K562 (cell line): ENCODE measurements around the gene HAL. TPM values are rescaled to one million over a fixed set of nuclear protein-coding genes. Genes with fewer than 3 reads are reported as not detected.

ENCODE experiments used
- ATAC-seq: fragments of 200-7000 bp; cut with Tn5 transposase; 3 replicates; pipeline ENCODE4 v1.9.1; 2020; ENCODE audit warnings: moderate library complexity
- BruUV-seq: library from RNA; stranded (reverse); fragments of 400-500 nt; replicated peaks from 2 replicates; lab custom pipeline; 2021; lab: Mats Ljungman, UMichigan
- CTCF ChIA-PET: fragments of 300-600 bp; formaldehyde crosslinking; extraction: SDS; loops from one replicate; lab custom pipeline; 2021; ENCODE audit warnings: low intra/inter-chr PET ratio; lab: Yijun Ruan, JAX
- POLR2A ChIA-PET: fragments of 300-600, 350-650 bp; sonication (Branson Sonifier 250); formaldehyde crosslinking; extraction: SDS; loops from one replicate; lab custom pipeline; 2021; ENCODE audit warnings: antibody characterized with exemption, inconsistent platforms; lab: Yijun Ruan, JAX
- DNase-seq, 4 experiments: peaks; one replicate each; pipeline versions ENCODE4 v3.0.0 to v3.0.0-alpha.2; 2011 to 2018; ENCODE audit warnings: low spot score in 3 of 4, mixed read lengths in 3 of 4; ENCODE audit errors: extremely low read depth in 1 of 4
- FAIRE-seq: peaks from 2 replicates; lab custom pipeline; 2011; peaks lifted over from hg19 to GRCh38; lab: Jason Lieb, UNC
- H2AFZ ChIP-seq: 2 replicates; pipeline ENCODE4 v1.6.0; 2011; ENCODE audit warnings: low read depth, low read length, control low read depth, inconsistent platforms
- H3K27ac ChIP-seq: fragments of 200-600 bp; 3 replicates; pipeline ENCODE4 v1.8.0; 2011; ENCODE audit warnings: low read depth, mild to moderate bottlenecking, control low read depth, inconsistent platforms, low read length, moderate library complexity, mixed read lengths; ENCODE audit errors: extremely low read depth
- H3K27me3 ChIP-seq, 2 experiments: fragments of 300-600 bp in 1 of 2; 2 replicates in 1 of 2; 3 replicates in 1 of 2; pipeline versions ENCODE4 v1.6.0 to v1.8.0; 2011; ENCODE audit warnings: inconsistent platforms in 2 of 2, low read length in 2 of 2, mild to moderate bottlenecking in 1 of 2, mixed read lengths in 1 of 2, moderate library complexity in 1 of 2; ENCODE audit not compliant: control insufficient read depth in 2 of 2, insufficient read depth in 2 of 2
- H3K36me3 ChIP-seq: fragments of 300-600 bp; 3 replicates; pipeline ENCODE4 v1.8.0; 2011; ENCODE audit warnings: mild to moderate bottlenecking, low read length, inconsistent platforms; ENCODE audit not compliant: control insufficient read depth, insufficient read depth
- H3K4me1 ChIP-seq, 2 experiments: fragments of 200-600 bp in 1 of 2; replicated peaks in 1 of 2; 2 replicates in 1 of 2; 3 replicates in 1 of 2; pipeline versions ENCODE4 v1.5.1 to v1.8.0; 2011; ENCODE audit warnings: inconsistent platforms in 2 of 2, low read length in 2 of 2, mild to moderate bottlenecking in 1 of 2, mixed read lengths in 1 of 2, moderate library complexity in 1 of 2; ENCODE audit not compliant: control insufficient read depth in 2 of 2, insufficient read depth in 2 of 2
- H3K4me2 ChIP-seq: 2 replicates; pipeline ENCODE4 v1.6.1; 2011; ENCODE audit warnings: low read length, control low read depth, inconsistent platforms, mixed read lengths; ENCODE audit not compliant: insufficient read depth
- H3K4me3 ChIP-seq: fragments of 200-600 bp; sonication (generic), shearing (Covaris generic); 2 replicates; pipeline ENCODE4 v1.5.1; 2016; ENCODE audit warnings: control low read depth, inconsistent platforms
- H3K79me2 ChIP-seq: fragments of 200-600 bp; 3 replicates; pipeline ENCODE4 v1.8.0; 2011; ENCODE audit warnings: low read length, inconsistent platforms; ENCODE audit not compliant: control insufficient read depth, insufficient read depth
- H3K9ac ChIP-seq, 2 experiments: 2 replicates each; pipeline versions ENCODE4 v1.6.0 to v1.6.1; 2011; ENCODE audit warnings: low read depth in 2 of 2, low read length in 2 of 2, control low read depth in 1 of 2, inconsistent platforms in 1 of 2, mild to moderate bottlenecking in 1 of 2, mixed read lengths in 1 of 2; ENCODE audit not compliant: insufficient read depth in 1 of 2
- H3K9me1 ChIP-seq: one replicate; pipeline ENCODE4 v1.6.0; 2011; ENCODE audit warnings: inconsistent platforms, mild to moderate bottlenecking, low read length, moderate library complexity; ENCODE audit not compliant: control insufficient read depth, insufficient read depth
- H3K9me3 ChIP-seq: replicated peaks from 2 replicates; pipeline ENCODE4 v1.5.1; 2011; ENCODE audit warnings: low read depth, low read length, inconsistent platforms; ENCODE audit not compliant: control insufficient read depth, insufficient read depth
- H4K20me1 ChIP-seq: replicated peaks from 2 replicates; pipeline ENCODE4 v1.6.1; 2011; ENCODE audit warnings: low read length, inconsistent platforms, mixed read lengths; ENCODE audit not compliant: control insufficient read depth, insufficient read depth
- WGBS: fragments of 100-300 bp; shearing (Covaris generic); methylation state at CpG from one replicate; pipeline ENCODE4 v1.1.6; 2016; ENCODE audit warnings: low coverage, mixed read lengths; ENCODE audit not compliant: insufficient coverage; ENCODE audit errors: missing lambda C conversion rate; 5-methylcytosine and 5-hydroxymethylcytosine counted together
- in situ Hi-C: fragments of 300-500 bp; cut with MboI; formaldehyde crosslinking; loops from 4 replicates; pipeline ENCODE4 v1.15.0; 2018; ENCODE audit warnings: inconsistent platforms, mixed read lengths
- intact Hi-C: fragments of 100-400 bp; cut with micrococcal nuclease; formaldehyde crosslinking; loops from 2 replicates; pipeline ENCODE4 v1.14.2; 2022
- polyA plus RNA-seq, 8 experiments: library from polyadenylated mRNA; depleted of rRNA in 4 of 8; stranded (reverse) in 5 of 8; unstranded in 3 of 8; fragments of >200 nt; fragmentation: Nextera tagmentation in 2 of 8; fragmentation: Illumina TruSeq in 1 of 8; extraction: Ambion mirVana in 2 of 8; extraction: Trizol in 1 of 8; gene quantifications; 2 replicates each; pipeline versions ENCODE4 v1.2.1 to v1.2.3, GENCODE V29; 2011 to 2014; ENCODE audit warnings: inconsistent platforms in 1 of 8, missing spikeins in 1 of 8
- total RNA-seq, 7 experiments: library from RNA; depleted of rRNA in 6 of 7; stranded (reverse); fragments of >200 nt in 6 of 7; fragmentation: Illumina TruSeq in 2 of 7; extraction: Trizol in 2 of 7; gene quantifications; 2 replicates each; pipeline versions ENCODE4 v1.2.1 to v1.2.3, GENCODE V29; 2011 to 2021; ENCODE audit warnings: low replicate concordance in 1 of 7
- TF ChIP-seq, protein P1 (sequence below): fragments of 450-650 bp; IDR thresholded peaks from 2 replicates; pipeline ENCODE4 v1.6.1; 2016; ENCODE audit warnings: antibody characterized with exemption

Gene HAL
- total and polyA plus RNA-seq, 9 of the 15 experiments (the other 6 are each of a cell fraction or from before 2014, with no cell fraction given), result 0.03 to 0.36 (median 0.20) TPM; not detected in 4

- intact Hi-C loops, result no loop called here
- FAIRE-seq (no peak), DNase-seq (no peak), ATAC-seq (no peak)
- H3K4me2 ChIP-seq, result no peak overlapping the region
- no peak overlapping the region for H3K9ac ChIP-seq
- H2AFZ ChIP-seq, result no peak overlapping the region
- no TSS peak for BruUV-seq
- no peak overlapping the region for H3K4me3 ChIP-seq
- ChIA-PET POLR2A (interaction anchor here (0.9 kb wide), 1 partner anchor 19 kb away, joined by 5 read pairs; no protein-coding TSS in a partner anchor), CTCF (no interaction called here)
- no peaks in the 10 kb centered on the region for H3K36me3 ChIP-seq
- no peaks in the 10 kb centered on the region for H3K9me3 ChIP-seq
- WGBS, result 2% methylated on average over 6 of the region's 6 CpGs
- in situ Hi-C loops, result no loop called here
- TF ChIP-seq, protein P1, sequence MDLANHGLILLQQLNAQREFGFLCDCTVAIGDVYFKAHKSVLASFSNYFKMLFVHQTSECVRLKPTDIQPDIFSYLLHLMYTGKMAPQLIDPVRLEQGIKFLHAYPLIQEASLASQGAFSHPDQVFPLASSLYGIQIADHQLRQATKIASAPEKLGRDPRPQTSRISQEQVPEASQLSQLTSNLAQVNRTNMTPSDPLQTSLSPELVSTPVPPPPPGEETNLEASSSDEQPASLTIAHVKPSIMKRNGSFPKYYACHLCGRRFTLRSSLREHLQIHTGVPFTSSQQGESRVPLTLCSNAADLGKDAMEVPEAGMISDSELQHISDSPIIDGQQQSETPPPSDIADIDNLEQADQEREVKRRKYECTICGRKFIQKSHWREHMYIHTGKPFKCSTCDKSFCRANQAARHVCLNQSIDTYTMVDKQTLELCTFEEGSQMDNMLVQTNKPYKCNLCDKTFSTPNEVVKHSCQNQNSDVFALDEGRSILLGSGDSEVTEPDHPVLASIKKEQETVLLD, result no peak
- peaks cover 3 to 14% of the 10 kb centered on the region in 2 experiments; a peak in 3 of 5 replicates for H3K27me3 ChIP-seq
- H4K20me1 ChIP-seq, result no peaks in the 10 kb centered on the region
- H3K4me1 ChIP-seq, result peaks cover 0 to 10% of the 10 kb centered on the region in 2 experiments; a peak in 2 of 5 replicates
- H3K27ac ChIP-seq, result no peak overlapping the region
- H3K9me1 ChIP-seq, result no peaks in the 10 kb centered on the region
- H3K79me2 ChIP-seq, result no peaks in the 10 kb centered on the region
Observed at GRCh38 chr12:95940514-95940913, 55.6 kb downstream of the HAL start.

Other genes starting within 250 kb of the HAL start
- gene NTN4, start 205.6 kb downstream of the HAL start, total RNA-seq (2014; rRNA removed), result not detected in 2 replicates
- gene NTN4, start 205.6 kb downstream of the HAL start, total RNA-seq (2014; rRNA removed; fragmentation: Illumina TruSeq; extraction: Trizol), result not detected in 2 replicates
- gene NTN4, start 205.6 kb downstream of the HAL start, total RNA-seq (2015; rRNA removed; fragmentation: Illumina TruSeq; extraction: Trizol), result not detected in 2 replicates
- 0.13 TPM in 1 of 2 replicates, not detected in the other for gene NTN4, start 205.6 kb downstream of the HAL start, total RNA-seq (2021)
- gene NTN4, start 205.6 kb downstream of the HAL start, polyA plus RNA-seq (2011; rRNA removed), result not detected in 2 replicates
- gene NTN4, start 205.6 kb downstream of the HAL start, polyA plus RNA-seq (2014; fragmentation: Illumina TruSeq; extraction: Trizol), result not detected in 2 replicates
- not detected for gene NTN4, start 205.6 kb downstream of the HAL start, polyA plus RNA-seq (2014; fragmentation: Nextera tagmentation; extraction: Ambion mirVana)
- not detected in 2 replicates for gene NTN4, start 205.6 kb downstream of the HAL start, polyA plus RNA-seq (2014; rRNA removed)
- gene SNRPF, start 137.4 kb downstream of the HAL start, total RNA-seq (2014; rRNA removed), result 70.4 and 83.6 TPM in 2 replicates
- 99.2 and 103 TPM in 2 replicates for gene SNRPF, start 137.4 kb downstream of the HAL start, total RNA-seq (2014; rRNA removed; fragmentation: Illumina TruSeq; extraction: Trizol)
- gene SNRPF, start 137.4 kb downstream of the HAL start, total RNA-seq (2015; rRNA removed; fragmentation: Illumina TruSeq; extraction: Trizol), result 104 and 118 TPM in 2 replicates
- 66.1 and 67.0 TPM in 2 replicates for gene SNRPF, start 137.4 kb downstream of the HAL start, total RNA-seq (2021)
- gene SNRPF, start 137.4 kb downstream of the HAL start, polyA plus RNA-seq (2011; rRNA removed), result 37.9 and 54.6 TPM in 2 replicates
- 91.4 and 93.6 TPM in 2 replicates for gene SNRPF, start 137.4 kb downstream of the HAL start, polyA plus RNA-seq (2014; fragmentation: Illumina TruSeq; extraction: Trizol)
- gene SNRPF, start 137.4 kb downstream of the HAL start, polyA plus RNA-seq (2014; fragmentation: Nextera tagmentation; extraction: Ambion mirVana), result 100 to 1,000 TPM; 181 to 205 TPM
- 76.0 and 80.5 TPM in 2 replicates for gene SNRPF, start 137.4 kb downstream of the HAL start, polyA plus RNA-seq (2014; rRNA removed)
- not detected in 2 replicates for gene CCDC38, start 53.7 kb downstream of the HAL start, total RNA-seq (2014; rRNA removed)
- not detected in 2 replicates for gene CCDC38, start 53.7 kb downstream of the HAL start, total RNA-seq (2014; rRNA removed; fragmentation: Illumina TruSeq; extraction: Trizol)
- gene CCDC38, start 53.7 kb downstream of the HAL start, total RNA-seq (2015; rRNA removed; fragmentation: Illumina TruSeq; extraction: Trizol), result not detected in 2 replicates
- gene CCDC38, start 53.7 kb downstream of the HAL start, total RNA-seq (2021), result not detected in 2 replicates
- not detected in 2 replicates for gene CCDC38, start 53.7 kb downstream of the HAL start, polyA plus RNA-seq (2011; rRNA removed)
- not detected in 2 replicates for gene CCDC38, start 53.7 kb downstream of the HAL start, polyA plus RNA-seq (2014; fragmentation: Illumina TruSeq; extraction: Trizol)
- not detected for gene CCDC38, start 53.7 kb downstream of the HAL start, polyA plus RNA-seq (2014; fragmentation: Nextera tagmentation; extraction: Ambion mirVana)
- not detected in 2 replicates for gene CCDC38, start 53.7 kb downstream of the HAL start, polyA plus RNA-seq (2014; rRNA removed)
- gene AMDHD1, start 53.0 kb downstream of the HAL start, total RNA-seq (2014; rRNA removed), result not detected in 2 replicates
- not detected in 2 replicates for gene AMDHD1, start 53.0 kb downstream of the HAL start, total RNA-seq (2014; rRNA removed; fragmentation: Illumina TruSeq; extraction: Trizol)
- gene AMDHD1, start 53.0 kb downstream of the HAL start, total RNA-seq (2015; rRNA removed; fragmentation: Illumina TruSeq; extraction: Trizol), result not detected in 2 replicates
- gene AMDHD1, start 53.0 kb downstream of the HAL start, total RNA-seq (2021), result not detected in 2 replicates
- gene AMDHD1, start 53.0 kb downstream of the HAL start, polyA plus RNA-seq (2011; rRNA removed), result not detected in 2 replicates
- gene AMDHD1, start 53.0 kb downstream of the HAL start, polyA plus RNA-seq (2014; fragmentation: Illumina TruSeq; extraction: Trizol), result not detected in 2 replicates
- not detected for gene AMDHD1, start 53.0 kb downstream of the HAL start, polyA plus RNA-seq (2014; fragmentation: Nextera tagmentation; extraction: Ambion mirVana)
- not detected in 2 replicates for gene AMDHD1, start 53.0 kb downstream of the HAL start, polyA plus RNA-seq (2014; rRNA removed)
- gene LTA4H, start 39.2 kb upstream of the HAL start, total RNA-seq (2014; rRNA removed), result 25.2 and 27.8 TPM in 2 replicates
- 42.9 and 47.0 TPM in 2 replicates for gene LTA4H, start 39.2 kb upstream of the HAL start, total RNA-seq (2014; rRNA removed; fragmentation: Illumina TruSeq; extraction: Trizol)
- gene LTA4H, start 39.2 kb upstream of the HAL start, total RNA-seq (2015; rRNA removed; fragmentation: Illumina TruSeq; extraction: Trizol), result 39.2 and 40.5 TPM in 2 replicates
- 32.9 and 33.2 TPM in 2 replicates for gene LTA4H, start 39.2 kb upstream of the HAL start, total RNA-seq (2021)
- gene LTA4H, start 39.2 kb upstream of the HAL start, polyA plus RNA-seq (2011; rRNA removed), result 39.3 and 57.4 TPM in 2 replicates
- 45.8 and 58.1 TPM in 2 replicates for gene LTA4H, start 39.2 kb upstream of the HAL start, polyA plus RNA-seq (2014; fragmentation: Illumina TruSeq; extraction: Trizol)
- 10 to 100 TPM; 37.6 to 46.8 TPM for gene LTA4H, start 39.2 kb upstream of the HAL start, polyA plus RNA-seq (2014; fragmentation: Nextera tagmentation; extraction: Ambion mirVana)
- 35.7 and 42.9 TPM in 2 replicates for gene LTA4H, start 39.2 kb upstream of the HAL start, polyA plus RNA-seq (2014; rRNA removed)
- 2.0 and 3.3 TPM in 2 replicates for gene ELK3, start 198.0 kb upstream of the HAL start, total RNA-seq (2014; rRNA removed)
- gene ELK3, start 198.0 kb upstream of the HAL start, total RNA-seq (2014; rRNA removed; fragmentation: Illumina TruSeq; extraction: Trizol), result 3.2 TPM in 2 replicates
- gene ELK3, start 198.0 kb upstream of the HAL start, total RNA-seq (2015; rRNA removed; fragmentation: Illumina TruSeq; extraction: Trizol), result 2.9 and 3.8 TPM in 2 replicates
- 5.5 and 6.3 TPM in 2 replicates for gene ELK3, start 198.0 kb upstream of the HAL start, total RNA-seq (2021)
- gene ELK3, start 198.0 kb upstream of the HAL start, polyA plus RNA-seq (2011; rRNA removed), result 0.70 and 1.5 TPM in 2 replicates
- 4.7 and 5.1 TPM in 2 replicates for gene ELK3, start 198.0 kb upstream of the HAL start, polyA plus RNA-seq (2014; fragmentation: Illumina TruSeq; extraction: Trizol)
- gene ELK3, start 198.0 kb upstream of the HAL start, polyA plus RNA-seq (2014; fragmentation: Nextera tagmentation; extraction: Ambion mirVana), result 1 to 10 TPM; 1.6 to 1.7 TPM
- gene ELK3, start 198.0 kb upstream of the HAL start, polyA plus RNA-seq (2014; rRNA removed), result 2.9 and 3.1 TPM in 2 replicates